Measurements from ENCODE around the gene MSRB3.

The MSRB3 gene

GRCh38 chr12:65463082-65463481, 184.6 kb downstream of the MSRB3 start:
- no peak for DNase-seq (ENCODE audit: low read depth in 2 of 2)
- TF ChIP-seq CTCF (IDR thresholded peaks at IDR 0.05; ENCODE audit: low read depth, low read length): no peak
- H3K4me3 ChIP-seq (replicated peaks in 1 of 2; ENCODE audit: low read depth in 2 of 2, low read length in 2 of 2): no peak overlapping the region

- no peak for TF ChIP-seq CTCF (IDR thresholded peaks at IDR 0.05; ENCODE audit: low read depth, low read length)
- H3K4me3 ChIP-seq (replicated peaks in 1 of 2; ENCODE audit: low read depth in 2 of 2, low read length in 2 of 2): no peak overlapping the region
- no peak for DNase-seq (ENCODE audit: low read depth in 2 of 2)
Measured at GRCh38 chr12:65463611-65464010, 185.1 kb downstream of the MSRB3 start.

- TF ChIP-seq CTCF (IDR thresholded peaks at IDR 0.05; ENCODE audit: low read depth, low read length): no peak
- DNase-seq (ENCODE audit: low read depth in 2 of 2): peak; percentile 87 to 88
- no peak overlapping the region for H3K4me3 ChIP-seq (replicated peaks in 1 of 2; ENCODE audit: low read depth in 2 of 2, low read length in 2 of 2)
Measured at GRCh38 chr12:65464930-65465329, 186.4 kb downstream of the MSRB3 start.

GRCh38 chr12:65465766-65466547, 187.5 kb downstream of the MSRB3 start:
- TF ChIP-seq CTCF (IDR thresholded peaks at IDR 0.05; ENCODE audit: low read depth, low read length): no peak
- no peak for DNase-seq (ENCODE audit: low read depth in 2 of 2)
- H3K4me3 ChIP-seq (replicated peaks in 1 of 2; ENCODE audit: low read depth in 2 of 2, low read length in 2 of 2): no peak overlapping the region

GRCh38 chr12:65466911-65467310, 188.4 kb downstream of the MSRB3 start:
- no peak overlapping the region for H3K4me3 ChIP-seq (replicated peaks in 1 of 2; ENCODE audit: low read depth in 2 of 2, low read length in 2 of 2)
- DNase-seq (ENCODE audit: low read depth in 2 of 2): peak; percentile 39 to 44
- TF ChIP-seq CTCF (IDR thresholded peaks at IDR 0.05; ENCODE audit: low read depth, low read length): no peak

GRCh38 chr12:65470256-65470655, 191.8 kb downstream of the MSRB3 start:
- no peak for DNase-seq (ENCODE audit: low read depth in 2 of 2)
- TF ChIP-seq CTCF (IDR thresholded peaks at IDR 0.05; ENCODE audit: low read depth, low read length): no peak
- H3K4me3 ChIP-seq (replicated peaks in 1 of 2; ENCODE audit: low read depth in 2 of 2, low read length in 2 of 2): no peak overlapping the region

GRCh38 chr12:65472079-65472478, 193.6 kb downstream of the MSRB3 start:
- DNase-seq (ENCODE audit: low read depth in 2 of 2): no peak
- no peak for TF ChIP-seq CTCF (IDR thresholded peaks at IDR 0.05; ENCODE audit: low read depth, low read length)
- H3K4me3 ChIP-seq (replicated peaks in 1 of 2; ENCODE audit: low read depth in 2 of 2, low read length in 2 of 2): no peak overlapping the region
